Heart left ventricle (tissue), 16 donors: ENCODE results near the gene ARRDC4. TPM values are rescaled to one million over a fixed set of nuclear protein-coding genes. Genes with fewer than 3 reads are reported as not detected.

Experiments
- ATAC-seq, 4 donors: fragments of 200-7000 bp; cut with Tn5 transposase; one replicate each; pipeline ENCODE4 v1.9.1; 2020 to 2022; ENCODE audit warnings: moderate library complexity in 4 of 4, mild to moderate bottlenecking in 3 of 4, moderate number of reproducible peaks in 1 of 4
- DNase-seq, 5 donors: peaks; one replicate each; pipeline ENCODE4 v3.0.0-alpha.2; 2020
- H3K27ac ChIP-seq, 12 donors: fragments of 200-600 bp; sonication (generic) in 4 of 12; one replicate each; pipeline versions ENCODE4 v1.5.0 to v1.8.0; 2016 to 2022; ENCODE audit warnings: mild to moderate bottlenecking in 2 of 12
- H3K27me3 ChIP-seq, 9 donors: fragments of 200-600 bp; sonication (generic) in 2 of 9; one replicate each; pipeline versions ENCODE4 v1.5.1 to v1.8.0; 2016 to 2022; ENCODE audit warnings: mild to moderate bottlenecking in 3 of 9
- H3K36me3 ChIP-seq, 9 donors: fragments of 200-600 bp; sonication (generic) in 2 of 9; one replicate each; pipeline versions ENCODE4 v1.5.0 to v1.8.0; 2018 to 2022; ENCODE audit warnings: mild to moderate bottlenecking in 2 of 9
- H3K4me1 ChIP-seq, 12 donors: fragments of 200-600 bp; sonication (generic) in 4 of 12; one replicate each; pipeline versions ENCODE4 v1.5.0 to v1.8.0; 2016 to 2022; ENCODE audit warnings: mild to moderate bottlenecking in 3 of 12
- H3K4me3 ChIP-seq, 12 donors: fragments of 200-600 bp; sonication (generic) in 4 of 12; one replicate each; pipeline versions ENCODE4 v1.5.0 to v1.8.0; 2017 to 2022; ENCODE audit warnings: mild to moderate bottlenecking in 9 of 12, moderate library complexity in 4 of 12
- H3K9me3 ChIP-seq, 12 donors: fragments of 200-600 bp; sonication (generic) in 4 of 12; one replicate each; pipeline versions ENCODE4 v1.5.0 to v1.8.0; 2016 to 2022; ENCODE audit warnings: mild to moderate bottlenecking in 1 of 12
- POLR2A ChIP-seq, 2 donors: fragments of 450-650 bp; IDR thresholded peaks; one replicate each; pipeline ENCODE4 v1.6.1; 2017; ENCODE audit warnings: antibody characterized with exemption in 2 of 2, mild to moderate bottlenecking in 2 of 2, moderate library complexity in 2 of 2
- WGBS, 4 donors: extraction: QIAGEN DNeasy Blood & Tissue Kit in 2 of 4; methylation state at CpG; one replicate each; pipeline versions ENCODE4 v1.1.5 to v1.1.7; 2013 to 2018; 5-methylcytosine and 5-hydroxymethylcytosine counted together
- intact Hi-C, 10 donors: fragments of 100-400 bp; cut with DNase I; formaldehyde crosslinking; loops; one replicate each; pipeline versions ENCODE4 v1.11.1 to v1.14.2; 2022
- polyA plus RNA-seq, 2 donors: library from polyadenylated mRNA; stranded (reverse); fragments of 200-250 nt; gene quantifications; one replicate each; pipeline ENCODE4 v1.2.3, GENCODE V29; 2013
- total RNA-seq, 9 donors: library from RNA; depleted of rRNA in 2 of 9; stranded (reverse); fragments of >200 nt in 2 of 9; fragmentation: NEBNext Ultra II Directional in 3 of 9; extraction: Animal tissue kit (Norgen Biotek cat#: 25700) in 3 of 9; gene quantifications; one replicate each; pipeline versions ENCODE4 v1.1.0 to v1.2.4, GENCODE V29; 2016 to 2023
- TF ChIP-seq, protein P1 (sequence below), 12 donors: fragments of 200-600 bp; sonication (generic) in 4 of 12; IDR thresholded peaks; one replicate each; pipeline versions ENCODE4 v1.5.0 to v1.8.0; 2018 to 2022; ENCODE audit warnings: antibody characterized with exemption in 12 of 12, mild to moderate bottlenecking in 5 of 12
- donor health status: ischemic (EF 13 %, LVEDD 7.1; RV severe dilation, severe dysfunction).
- donor health status: healthy with polysubstance abuse.
- donor health status: DM: no; HTN: yes; CAD: no.
- donor health status: DM: no; HTN: no; CAD: no.
- donor health status: ischemic (EF 25% LVEDD 6.9; RV normal size, moderate dysfunction).
- donor health status: ischemic (EF 25% LVEDD 5.7; RV mildly dilated, moderate dysfunction).
- donor health status: healthy.
- donor health status: DM: yes; HTN: yes; CAD: no.
- donor health status: ischemic (EF 35%, LVEDD 5.7; RV mildly dilated, moderate dysfunction).
- donor health status: nonischemic (EF 11% LVEDD 7.7; RV severe dilation, severe dysfunction).
- donor health status: DM: yes; HTN: yes; CAD: no.
- donor health status: PGD.
- donor health status: ischemic (EF 29% LVEDD 5.4; RV normal size, mild dysfunction).
- donor health status: nonischemic (EF 23%, LVEDD 6.1; RV moderate dilation, normal function).

ARRDC4 gene
- total and polyA plus RNA-seq, 11 donors: 9.7 to 49.6 (median 18.2) TPM

DNA sequence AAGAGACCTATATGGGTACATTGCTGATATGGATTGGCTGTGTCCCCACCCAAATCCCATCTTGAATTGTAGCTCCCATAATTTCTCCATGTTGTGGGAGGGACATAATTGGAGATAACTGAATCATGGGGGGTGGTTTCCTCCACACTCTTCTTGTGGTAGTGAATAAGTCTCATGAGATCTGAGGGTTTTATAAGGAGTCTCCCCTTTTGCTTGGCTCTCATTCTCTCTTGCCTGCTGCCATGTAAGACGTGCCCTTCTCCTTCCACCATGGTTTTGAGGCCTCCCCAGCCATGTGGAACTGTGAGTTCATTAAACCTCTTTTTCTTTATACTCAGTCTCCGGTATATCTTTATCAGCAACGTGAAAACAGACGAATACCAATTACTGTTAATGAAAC lies 5.0 kb upstream of the ARRDC4 start:
- Histone ChIP-seq H3K27ac (no peak overlapping the region), H3K4me1 (peaks cover 0 to 8% (median 2%) of the 10 kb centered on the region in 12 donors), H3K27me3 (no peaks in the 10 kb centered on the region), H3K4me3 (no peak overlapping the region), H3K36me3 (no peaks in the 10 kb centered on the region), H3K9me3 (no peaks in the 10 kb centered on the region)
- DNase-seq: no peak
- no peak for TF ChIP-seq POLR2A (IDR thresholded peaks at IDR 0.05)
- TF ChIP-seq, protein P1, sequence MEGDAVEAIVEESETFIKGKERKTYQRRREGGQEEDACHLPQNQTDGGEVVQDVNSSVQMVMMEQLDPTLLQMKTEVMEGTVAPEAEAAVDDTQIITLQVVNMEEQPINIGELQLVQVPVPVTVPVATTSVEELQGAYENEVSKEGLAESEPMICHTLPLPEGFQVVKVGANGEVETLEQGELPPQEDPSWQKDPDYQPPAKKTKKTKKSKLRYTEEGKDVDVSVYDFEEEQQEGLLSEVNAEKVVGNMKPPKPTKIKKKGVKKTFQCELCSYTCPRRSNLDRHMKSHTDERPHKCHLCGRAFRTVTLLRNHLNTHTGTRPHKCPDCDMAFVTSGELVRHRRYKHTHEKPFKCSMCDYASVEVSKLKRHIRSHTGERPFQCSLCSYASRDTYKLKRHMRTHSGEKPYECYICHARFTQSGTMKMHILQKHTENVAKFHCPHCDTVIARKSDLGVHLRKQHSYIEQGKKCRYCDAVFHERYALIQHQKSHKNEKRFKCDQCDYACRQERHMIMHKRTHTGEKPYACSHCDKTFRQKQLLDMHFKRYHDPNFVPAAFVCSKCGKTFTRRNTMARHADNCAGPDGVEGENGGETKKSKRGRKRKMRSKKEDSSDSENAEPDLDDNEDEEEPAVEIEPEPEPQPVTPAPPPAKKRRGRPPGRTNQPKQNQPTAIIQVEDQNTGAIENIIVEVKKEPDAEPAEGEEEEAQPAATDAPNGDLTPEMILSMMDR (IDR thresholded peaks at IDR 0.05): no peak
- 79 to 86% (median 85%) methylated on average over 4 of the region's 4 CpGs for WGBS, 4 donors
- intact Hi-C loops: no loop called here
- no peak for ATAC-seq

DNA sequence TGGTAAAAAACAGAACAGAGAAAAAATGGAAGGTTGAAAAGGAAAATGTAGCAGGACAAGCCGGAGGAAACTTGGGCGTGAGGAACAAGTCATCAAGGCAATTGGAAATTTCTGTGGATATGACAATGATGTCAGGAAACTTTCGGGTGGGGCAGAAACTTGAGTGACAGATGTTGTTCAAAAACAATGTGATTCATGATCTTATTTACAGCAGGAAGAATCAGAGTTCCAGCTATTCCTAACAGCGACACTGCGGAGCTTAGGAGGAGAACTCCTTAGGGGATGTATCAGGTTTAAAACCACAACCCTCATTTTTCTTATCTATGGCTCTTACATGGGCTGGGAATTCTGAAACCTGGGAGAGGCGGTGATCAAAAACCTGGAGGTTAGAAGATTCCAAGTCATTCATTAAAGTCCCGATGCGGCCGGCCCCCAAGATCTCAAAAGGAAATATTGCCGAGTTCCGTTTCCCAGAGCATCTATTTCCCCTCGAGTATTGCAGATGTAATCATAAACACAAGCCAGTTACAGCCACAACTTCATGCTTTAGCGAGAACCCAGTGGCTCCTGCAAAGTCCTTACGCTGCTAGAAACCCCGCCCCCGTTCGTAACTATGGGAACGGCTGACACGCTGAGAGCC lies 659 bp upstream of the ARRDC4 start:
- H3K4me1 ChIP-seq: peaks cover 0 to 42% (median 24%) of the 10 kb centered on the region in 12 donors
- H3K4me3 ChIP-seq: peak overlapping the region in 11 of 12 donors; percentile 5 to 96 (median 82)
- intact Hi-C loops: loop anchor here in 2 of 10 donors (1.0 to 10.0 kb wide), 2 partner anchors 55 to 116 kb away; no protein-coding TSS in a partner anchor
- no peaks in the 10 kb centered on the region for H3K9me3 ChIP-seq
- ATAC-seq (no peak), DNase-seq (no peak)
- peak overlapping the region in 11 of 12 donors; percentile 7 to 78 (median 68) for H3K27ac ChIP-seq
- H3K36me3 ChIP-seq: no peaks in the 10 kb centered on the region
- no peaks in the 10 kb centered on the region for H3K27me3 ChIP-seq
- TF ChIP-seq, protein P1 (IDR thresholded peaks at IDR 0.05): no peak
- no peak for TF ChIP-seq POLR2A (IDR thresholded peaks at IDR 0.05)
- 4 to 6% (median 4%) methylated on average over 19 of the region's 19 CpGs for WGBS, 4 donors

DNA sequence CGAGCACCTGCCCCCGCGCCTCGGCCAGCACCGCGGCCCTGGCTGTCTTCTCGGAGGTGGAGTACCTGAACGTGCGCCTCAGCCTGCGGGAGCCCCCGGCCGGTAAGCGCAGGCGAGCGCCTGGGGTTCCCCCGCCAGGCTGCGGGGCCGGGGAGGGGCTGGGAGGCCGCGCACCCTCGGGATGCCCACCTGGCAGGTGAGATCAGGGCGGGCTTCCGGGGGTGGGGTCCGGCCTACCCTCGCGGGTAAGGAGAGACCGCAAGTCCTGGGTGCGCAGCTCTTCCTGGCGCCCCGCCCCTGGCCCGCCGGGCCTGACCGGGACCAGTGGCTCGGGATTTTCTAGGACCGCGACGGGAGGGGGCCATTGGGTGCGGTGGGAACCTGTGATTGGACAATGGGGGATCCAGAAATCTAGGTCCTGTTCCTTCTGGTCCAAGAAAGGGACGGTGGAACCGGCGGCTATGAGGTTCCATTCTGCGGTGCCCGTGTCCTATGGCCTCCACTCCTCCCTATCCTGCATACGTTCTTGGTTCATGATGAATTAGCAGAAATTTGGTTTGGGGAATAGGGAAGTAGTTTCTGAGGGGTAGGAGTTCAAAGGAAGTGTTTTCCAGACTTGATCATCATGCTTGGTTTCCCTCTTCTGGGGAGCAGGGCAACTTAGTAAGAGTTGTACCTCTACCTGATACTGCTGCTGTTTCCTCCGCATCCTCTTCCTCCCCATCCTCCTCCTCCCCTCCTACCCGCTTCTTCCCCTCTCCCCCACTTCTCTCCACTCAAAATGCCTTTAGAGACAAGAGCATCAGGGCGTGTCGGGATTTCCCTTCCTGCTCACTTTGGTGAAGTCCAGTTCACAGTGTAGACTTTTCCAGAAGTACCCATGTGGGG lies 808 bp downstream of the ARRDC4 start:
- intact Hi-C loops: loop anchor here in 1 of 10 donors (10.0 kb wide), 1 partner anchor 57 kb away; no protein-coding TSS in a partner anchor

More for the DNA sequence above, 808 bp downstream of the ARRDC4 start:
- no peaks in the 10 kb centered on the region for H3K9me3 ChIP-seq
- DNase-seq (peak; percentile 56 to 76 (median 63)), ATAC-seq (peak in 1 of 4 donors; percentile 8)
- WGBS, 4 donors: 5 to 12% (median 8%) methylated on average over 21 to 48 of the region's 48 CpGs
- H3K27ac ChIP-seq: peak overlapping the region; percentile 79 to 98 (median 92)
- peaks cover 0 to 9% (median 3%) of the 10 kb centered on the region in 9 donors for H3K36me3 ChIP-seq
- TF ChIP-seq, protein P1 (IDR thresholded peaks at IDR 0.05): no peak
- TF ChIP-seq POLR2A (IDR thresholded peaks at IDR 0.05): no peak
- no peaks in the 10 kb centered on the region for H3K27me3 ChIP-seq
- H3K4me1 ChIP-seq: peaks cover 0 to 52% (median 31%) of the 10 kb centered on the region in 12 donors
- H3K4me3 ChIP-seq: peak overlapping the region; percentile 64 to 99 (median 92)
